Urinary bladder (tissue), 4 donors: ENCODE data around the gene MEGF9. TPM values are rescaled to one million over a fixed set of nuclear protein-coding genes. Genes with fewer than 3 reads are reported as not detected.

Source experiments
- DNase-seq: peaks from one replicate; pipeline ENCODE4 v3.0.0-alpha.2; 2015; ENCODE audit errors: extremely low spot score
- H3K27ac ChIP-seq: one replicate; pipeline ENCODE4 v1.5.1; 2013; ENCODE audit warnings: low read depth, mild to moderate bottlenecking, moderate library complexity
- H3K36me3 ChIP-seq: one replicate; pipeline ENCODE4 v1.6.1; 2013; ENCODE audit warnings: mild to moderate bottlenecking, moderate library complexity; ENCODE audit not compliant: insufficient read depth
- H3K4me1 ChIP-seq: one replicate; pipeline ENCODE4 v1.6.1; 2013; ENCODE audit warnings: mild to moderate bottlenecking, moderate library complexity; ENCODE audit not compliant: insufficient read depth
- H3K4me3 ChIP-seq: one replicate; pipeline ENCODE4 v1.5.1; 2013; ENCODE audit warnings: low read depth, low read length
- WGBS: extraction: QIAGEN DNeasy Blood & Tissue Kit; methylation state at CpG from one replicate; pipeline ENCODE4 v1.1.7; 2013; 5-methylcytosine and 5-hydroxymethylcytosine counted together
- polyA plus RNA-seq: library from polyadenylated mRNA; stranded (reverse); fragments of 200-250 nt; gene quantifications from one replicate; pipeline ENCODE4 v1.2.3, GENCODE V29; 2013
- total RNA-seq: library from RNA; depleted of rRNA; stranded (reverse); fragments of >200 nt; gene quantifications from one replicate; pipeline ENCODE4 v1.2.3, GENCODE V29; 2014
- donor health status: healthy with polysubstance abuse.
- donor health status: healthy.

Gene MEGF9
- total and polyA plus RNA-seq, 2 donors = 9.7 to 18.3 TPM

DNA sequence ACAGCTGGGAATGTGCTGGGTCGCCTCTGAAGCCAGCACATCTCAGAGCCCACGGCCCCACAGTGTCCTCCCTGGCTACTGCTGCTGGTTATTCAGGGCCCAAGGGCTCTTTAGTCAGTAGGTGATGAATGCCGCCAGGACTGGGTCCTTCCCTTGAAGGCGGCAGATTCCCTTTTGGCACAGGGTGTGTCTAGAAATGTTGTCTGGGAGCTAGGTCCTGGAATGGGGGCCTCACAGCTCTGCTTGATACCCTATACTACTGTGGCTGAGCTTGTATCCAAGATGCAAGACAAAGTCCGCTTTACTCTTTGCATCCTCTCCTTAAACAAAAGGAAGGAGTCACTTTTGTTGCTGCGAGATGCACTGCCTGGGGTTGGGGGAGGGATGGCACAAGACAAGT, 33.1 kb downstream of the MEGF9 start:
- no peaks in the 10 kb centered on the region for H3K4me1 ChIP-seq
- WGBS = 95% methylated on average over 6 of the region's 6 CpGs
- no peak for DNase-seq
- no peaks in the 10 kb centered on the region for H3K36me3 ChIP-seq
- H3K27ac ChIP-seq = no peak overlapping the region
- H3K4me3 ChIP-seq = no peak overlapping the region

GRCh38 chr9:120680579-120680978, 33.7 kb downstream of the MEGF9 start:
- H3K4me3 ChIP-seq = no peak overlapping the region
- no peak overlapping the region for H3K27ac ChIP-seq
- DNase-seq = no peak
- H3K36me3 ChIP-seq = no peaks in the 10 kb centered on the region
- 96% methylated on average over 4 of the region's 4 CpGs for WGBS
- H3K4me1 ChIP-seq = no peaks in the 10 kb centered on the region

DNA sequence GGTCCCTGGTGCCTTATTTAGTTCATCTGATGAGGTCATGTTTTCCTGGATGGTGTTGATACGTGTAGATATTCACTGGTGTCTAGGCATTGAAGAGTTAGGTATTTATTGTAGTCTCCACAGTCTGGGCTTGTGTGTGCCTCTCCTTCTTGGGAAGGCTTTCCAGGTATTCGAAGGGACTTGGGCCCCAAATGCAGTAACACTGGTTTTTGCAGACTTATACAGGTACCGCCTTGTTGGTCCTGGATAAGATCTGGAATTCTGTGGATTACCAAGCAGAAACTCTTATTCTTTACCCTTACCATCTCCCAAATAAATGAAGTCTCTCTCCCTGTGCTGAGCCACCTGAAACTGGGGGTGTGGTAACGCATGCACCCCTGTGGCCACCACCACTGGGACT, 34.1 kb downstream of the MEGF9 start:
- Histone ChIP-seq H3K4me3 (no peak overlapping the region), H3K27ac (no peak overlapping the region), H3K36me3 (no peaks in the 10 kb centered on the region), H3K4me1 (no peaks in the 10 kb centered on the region)
- 93% methylated on average over 4 of the region's 4 CpGs for WGBS
- DNase-seq = no peak

DNA sequence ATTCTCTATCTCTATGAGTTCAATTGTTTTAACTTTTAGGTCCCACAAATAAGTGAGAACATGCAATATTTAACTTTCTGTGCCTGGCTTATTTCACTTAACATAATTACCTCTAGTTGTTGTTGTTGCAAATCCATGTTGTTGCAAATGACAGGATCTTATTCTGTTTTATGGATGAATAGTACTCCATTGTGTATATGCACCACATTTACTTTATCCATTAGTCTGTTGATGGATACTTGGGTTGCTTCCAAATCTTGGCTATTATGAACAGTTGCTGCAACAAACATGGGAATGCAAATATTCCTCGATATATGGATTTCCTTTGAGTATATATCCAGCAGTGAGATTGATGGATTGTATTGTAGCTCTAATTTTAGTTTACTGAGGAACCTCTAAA, 36.3 kb downstream of the MEGF9 start:
- no peaks in the 10 kb centered on the region for H3K4me1 ChIP-seq
- no peaks in the 10 kb centered on the region for H3K36me3 ChIP-seq
- no peak overlapping the region for H3K4me3 ChIP-seq
- DNase-seq = no peak
- WGBS = 73% methylated on average over 1 of the region's 1 CpG
- H3K27ac ChIP-seq = no peak overlapping the region

GRCh38 chr9:120676767-120677402, 37.4 kb downstream of the MEGF9 start:
- 78% methylated on average over 12 of the region's 12 CpGs for WGBS
- Histone ChIP-seq H3K4me1 (no peaks in the 10 kb centered on the region), H3K36me3 (no peaks in the 10 kb centered on the region), H3K4me3 (no peak overlapping the region), H3K27ac (no peak overlapping the region)
- DNase-seq = no peak

DNA sequence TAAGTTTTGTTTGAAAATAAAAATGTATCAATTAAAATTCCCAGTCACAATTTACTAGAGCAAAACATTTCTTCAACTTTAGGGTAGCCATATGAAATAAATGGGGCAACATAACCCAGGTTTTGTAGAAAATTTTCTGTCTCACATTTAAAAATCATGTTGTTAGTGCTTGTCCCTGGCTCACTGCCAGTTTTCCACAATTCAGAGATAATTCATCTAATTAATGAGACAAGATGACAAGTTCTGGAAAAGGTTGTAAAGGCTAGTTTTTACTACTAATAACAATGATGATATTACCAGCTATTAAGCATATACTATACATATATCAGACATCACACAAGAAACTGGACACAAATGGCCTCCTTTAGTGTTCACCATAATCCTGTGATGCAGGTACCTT, 45.9 kb downstream of the MEGF9 start:
- Histone ChIP-seq H3K36me3 (no peaks in the 10 kb centered on the region), H3K4me1 (no peaks in the 10 kb centered on the region)

DNA sequence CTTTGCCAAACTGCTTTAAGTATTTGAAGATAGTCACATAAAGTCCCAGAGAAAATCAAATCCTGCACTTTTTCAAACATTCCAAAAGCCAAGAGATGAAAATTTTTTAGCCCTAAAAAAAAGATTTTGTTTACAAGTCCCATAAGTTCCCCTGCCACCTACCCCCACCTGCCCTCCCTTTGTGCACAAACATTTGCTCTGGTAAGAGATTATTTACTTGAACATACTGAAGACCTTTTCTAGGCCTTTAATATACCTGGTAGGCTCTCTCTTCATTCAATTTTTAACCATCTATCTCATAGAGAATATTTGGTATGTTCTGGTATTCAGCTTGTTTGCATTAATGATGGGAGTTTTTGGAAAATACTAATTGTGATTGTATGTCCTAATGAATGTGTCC, 50.3 kb downstream of the MEGF9 start:
- no peak overlapping the region for H3K4me3 ChIP-seq
- no peaks in the 10 kb centered on the region for H3K4me1 ChIP-seq
- no peaks in the 10 kb centered on the region for H3K36me3 ChIP-seq
- no peak for DNase-seq
- H3K27ac ChIP-seq = no peak overlapping the region

More for the DNA sequence above, 45.9 kb downstream of the MEGF9 start:
- DNase-seq = no peak
- Histone ChIP-seq H3K4me3 (no peak overlapping the region), H3K27ac (no peak overlapping the region)

DNA sequence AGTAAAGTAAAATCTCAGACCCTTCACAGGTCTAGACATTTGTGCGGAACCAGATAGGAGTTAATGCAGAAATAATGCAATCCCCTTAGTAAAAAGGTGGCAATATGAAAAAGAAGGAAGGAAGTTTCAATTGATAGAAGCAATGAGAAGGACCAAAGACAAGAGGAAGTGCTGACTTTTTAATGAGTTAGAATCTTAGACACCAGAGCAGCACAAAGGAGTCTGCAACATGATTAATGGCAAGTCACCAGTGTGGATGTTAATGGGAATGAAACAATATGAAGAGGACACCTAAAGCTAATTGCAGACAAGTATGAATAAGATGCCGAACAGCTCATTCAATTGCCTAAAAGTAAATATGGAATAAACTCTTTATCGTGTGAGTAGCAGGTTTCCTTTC, 50.9 kb downstream of the MEGF9 start:
- Histone ChIP-seq H3K36me3 (no peaks in the 10 kb centered on the region), H3K4me1 (no peaks in the 10 kb centered on the region), H3K27ac (no peak overlapping the region), H3K4me3 (no peak overlapping the region)
- no peak for DNase-seq
- 80% methylated on average over 3 of the region's 3 CpGs for WGBS

- no peak for DNase-seq
- no peak overlapping the region for H3K27ac ChIP-seq
- H3K36me3 ChIP-seq = no peaks in the 10 kb centered on the region
- H3K4me3 ChIP-seq = no peak overlapping the region
- 88% methylated on average over 8 of the region's 8 CpGs for WGBS
- no peaks in the 10 kb centered on the region for H3K4me1 ChIP-seq
Observed at GRCh38 chr9:120662513-120662912, 51.8 kb downstream of the MEGF9 start.

- no peak for DNase-seq
- H3K4me3 ChIP-seq = no peak overlapping the region
- WGBS = 72% methylated on average over 2 of the region's 2 CpGs
- no peaks in the 10 kb centered on the region for H3K36me3 ChIP-seq
- H3K4me1 ChIP-seq = no peaks in the 10 kb centered on the region
- no peak overlapping the region for H3K27ac ChIP-seq
Observed at GRCh38 chr9:120659676-120660075, 54.6 kb downstream of the MEGF9 start.

DNA sequence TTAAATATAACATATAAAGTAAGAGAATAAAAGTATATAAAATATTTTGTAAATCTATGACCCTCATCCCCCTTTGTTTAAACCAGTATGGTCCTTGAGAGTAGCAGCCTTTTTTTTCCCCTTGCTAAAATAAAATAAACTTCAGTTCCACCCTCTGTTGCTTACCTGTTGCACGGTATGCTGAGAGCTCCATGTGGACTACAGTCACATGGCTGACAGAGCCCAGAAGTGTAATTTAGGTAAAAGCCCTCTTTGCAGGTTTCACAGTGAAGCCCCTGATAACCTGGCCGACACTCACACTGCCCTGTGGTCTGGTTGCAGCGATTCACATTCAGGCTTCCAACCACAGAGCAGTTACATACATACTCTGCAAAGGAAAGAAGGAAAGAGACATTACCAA, 55.1 kb downstream of the MEGF9 start:
- no peaks in the 10 kb centered on the region for H3K4me1 ChIP-seq
- WGBS = 67% methylated on average over 3 of the region's 3 CpGs
- H3K27ac ChIP-seq = no peak overlapping the region
- no peak overlapping the region for H3K4me3 ChIP-seq
- no peaks in the 10 kb centered on the region for H3K36me3 ChIP-seq
- no peak for DNase-seq

GRCh38 chr9:120655005-120655622, 59.2 kb downstream of the MEGF9 start:
- Histone ChIP-seq H3K4me1 (no peaks in the 10 kb centered on the region), H3K36me3 (peaks cover 1% of the 10 kb centered on the region), H3K27ac (no peak overlapping the region), H3K4me3 (no peak overlapping the region)
- 82% methylated on average over 4 of the region's 4 CpGs for WGBS
- no peak for DNase-seq

- Histone ChIP-seq H3K4me1 (no peaks in the 10 kb centered on the region), H3K36me3 (peaks cover 1% of the 10 kb centered on the region), H3K27ac (no peak overlapping the region), H3K4me3 (no peak overlapping the region)
- no peak for DNase-seq
- 94% methylated on average over 4 of the region's 4 CpGs for WGBS
Observed at GRCh38 chr9:120654272-120654671, 60.0 kb downstream of the MEGF9 start.

DNA sequence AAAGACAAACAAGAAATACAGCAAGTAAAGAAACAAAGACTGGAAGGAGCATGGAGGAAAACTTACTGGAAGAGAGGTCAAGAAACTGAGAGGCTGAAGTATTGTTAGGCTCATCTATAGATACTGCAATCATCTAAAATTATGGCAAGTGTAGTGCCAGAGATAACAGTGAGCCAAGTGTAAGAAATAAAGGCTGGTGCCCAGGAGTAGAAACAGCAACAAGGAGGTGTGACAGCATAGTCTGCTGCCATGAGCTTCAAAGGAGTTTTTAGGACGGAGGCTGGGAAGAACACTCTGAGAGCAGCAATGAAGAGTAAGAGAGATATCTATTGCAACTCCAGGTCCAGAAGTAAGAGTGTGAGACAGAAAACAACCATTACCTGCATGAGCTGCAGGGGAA, 60.5 kb downstream of the MEGF9 start:
- DNase-seq = no peak
- 93% methylated on average over 1 of the region's 1 CpG for WGBS
- no peak overlapping the region for H3K27ac ChIP-seq
- no peaks in the 10 kb centered on the region for H3K4me1 ChIP-seq
- peaks cover 1% of the 10 kb centered on the region for H3K36me3 ChIP-seq
- no peak overlapping the region for H3K4me3 ChIP-seq

GRCh38 chr9:120652934-120653333, 61.3 kb downstream of the MEGF9 start:
- Histone ChIP-seq H3K27ac (no peak overlapping the region), H3K36me3 (peaks cover 1% of the 10 kb centered on the region), H3K4me1 (no peaks in the 10 kb centered on the region), H3K4me3 (no peak overlapping the region)
- DNase-seq = no peak
- 96% methylated on average over 2 of the region's 2 CpGs for WGBS
